Measurements from ENCODE around the gene ENPP1.
"Not testable (repeated sequence)": the region's sequence is repeated elsewhere in the genome, so short reads cannot be mapped to it uniquely, and the experiment has no call there.

The ENPP1 gene

DNA sequence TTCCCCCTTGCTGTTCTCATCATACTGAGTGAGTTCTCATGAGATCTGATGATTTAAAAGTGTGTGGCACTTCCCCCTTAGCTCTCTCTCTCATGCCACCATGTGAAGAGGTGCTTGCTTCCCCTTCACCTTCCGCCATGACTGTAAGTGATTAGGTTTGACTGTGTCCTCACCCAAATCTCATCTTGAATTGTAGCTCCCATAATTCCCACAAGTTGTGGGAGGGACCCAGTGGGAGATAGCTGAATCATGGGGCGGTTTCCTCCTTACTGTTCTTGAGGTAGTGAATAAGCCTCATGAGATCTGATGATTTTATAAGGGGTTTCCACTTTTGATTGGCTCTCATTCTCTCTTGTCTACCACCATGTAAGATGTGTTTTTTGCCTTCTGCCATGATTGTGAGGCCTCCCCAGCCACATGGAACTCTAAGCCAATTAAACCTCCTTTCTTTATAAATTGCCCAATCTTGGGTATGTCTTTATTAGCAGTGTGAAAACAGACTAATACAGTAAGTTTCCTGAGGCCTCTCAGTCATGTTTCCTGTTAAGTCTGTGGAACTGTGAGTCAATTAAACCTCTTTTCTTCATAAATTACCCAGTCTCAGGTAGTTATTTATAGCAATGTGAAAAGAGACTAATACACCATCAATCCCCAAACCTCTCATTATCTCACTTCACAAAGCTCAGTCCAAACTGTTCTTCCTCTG, 108.4 kb downstream of the ENPP1 start:
- peaks cover 79% of the 10 kb centered on the region for H3K36me3 ChIP-seq (ENCODE audit: control insufficient read depth, insufficient read depth, low read length)
- not testable (repeated sequence) for H3K4me3 ChIP-seq (ENCODE audit: low read depth, low read length); H3K27ac ChIP-seq (ENCODE audit: low read depth, low read length); H3K27me3 ChIP-seq (ENCODE audit: control insufficient read depth, insufficient read depth, low read length); H3K9ac ChIP-seq (ENCODE audit: low read depth, low read length); H3K4me1 ChIP-seq (ENCODE audit: control insufficient read depth, insufficient read depth, low read length); H3K9me3 ChIP-seq (ENCODE audit: control insufficient read depth, insufficient read depth, low read length)

- H3K4me1 ChIP-seq (ENCODE audit: control insufficient read depth, insufficient read depth, low read length) = no peaks in the 10 kb centered on the region; the same call in 1 of the 2 replicates
- no peaks in the 10 kb centered on the region for H3K27me3 ChIP-seq (ENCODE audit: control insufficient read depth, insufficient read depth, low read length)
- H3K9me3 ChIP-seq (ENCODE audit: control insufficient read depth, insufficient read depth, low read length) = peaks cover 9% of the 10 kb centered on the region; the same call in 1 of the 2 replicates
- no peak overlapping the region for H3K9ac ChIP-seq (ENCODE audit: low read depth, low read length)
- no peak overlapping the region for H3K27ac ChIP-seq (ENCODE audit: low read depth, low read length)
- H3K36me3 ChIP-seq (ENCODE audit: control insufficient read depth, insufficient read depth, low read length) = peaks cover 73% of the 10 kb centered on the region
- no peak overlapping the region for H3K4me3 ChIP-seq (ENCODE audit: low read depth, low read length)
Measured at GRCh38 chr6:131916847-131917246, 109.0 kb downstream of the ENPP1 start.

DNA sequence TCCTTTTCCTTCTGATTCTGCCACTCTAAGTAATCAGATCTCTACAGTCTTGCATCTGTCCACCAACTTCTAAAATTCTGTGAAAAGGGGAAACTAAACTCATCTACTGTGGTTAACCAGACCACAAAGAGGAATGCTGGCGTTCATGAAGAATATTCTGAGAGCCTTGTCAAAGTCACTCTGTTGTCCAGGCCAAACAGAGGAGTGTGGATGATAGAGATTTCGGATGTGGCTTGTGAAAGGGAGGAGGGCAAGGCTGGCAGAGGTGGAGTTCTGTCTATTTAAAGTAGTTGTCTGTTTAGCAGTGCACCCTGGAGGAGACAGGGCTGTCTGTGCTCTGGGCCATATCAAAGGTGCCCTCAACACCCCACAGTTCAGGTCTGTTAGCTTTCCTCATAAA, 109.5 kb downstream of the ENPP1 start:
- Histone ChIP-seq H3K27ac (ENCODE audit: low read depth, low read length) (no peak overlapping the region), H3K4me1 (ENCODE audit: control insufficient read depth, insufficient read depth, low read length) (no peaks in the 10 kb centered on the region), H3K9me3 (ENCODE audit: control insufficient read depth, insufficient read depth, low read length) (peaks cover 9% of the 10 kb centered on the region; the same call in 1 of the 2 replicates), H3K27me3 (ENCODE audit: control insufficient read depth, insufficient read depth, low read length) (no peaks in the 10 kb centered on the region), H3K36me3 (ENCODE audit: control insufficient read depth, insufficient read depth, low read length) (peaks cover 68% of the 10 kb centered on the region), H3K4me3 (ENCODE audit: low read depth, low read length) (no peak overlapping the region), H3K9ac (ENCODE audit: low read depth, low read length) (no peak overlapping the region)

GRCh38 chr6:131917763-131918649, 110.2 kb downstream of the ENPP1 start:
- H3K4me1 ChIP-seq (ENCODE audit: control insufficient read depth, insufficient read depth, low read length) = no peaks in the 10 kb centered on the region
- H3K4me3 ChIP-seq (ENCODE audit: low read depth, low read length) = no peak overlapping the region
- H3K9me3 ChIP-seq (ENCODE audit: control insufficient read depth, insufficient read depth, low read length) = peaks cover 9% of the 10 kb centered on the region; the same call in 1 of the 2 replicates
- H3K9ac ChIP-seq (ENCODE audit: low read depth, low read length) = no peak overlapping the region
- peaks cover 61% of the 10 kb centered on the region for H3K36me3 ChIP-seq (ENCODE audit: control insufficient read depth, insufficient read depth, low read length)
- no peak overlapping the region for H3K27ac ChIP-seq (ENCODE audit: low read depth, low read length)
- H3K27me3 ChIP-seq (ENCODE audit: control insufficient read depth, insufficient read depth, low read length) = no peaks in the 10 kb centered on the region

- H3K27ac ChIP-seq (ENCODE audit: low read depth, low read length) = no peak overlapping the region
- H3K9ac ChIP-seq (ENCODE audit: low read depth, low read length) = no peak overlapping the region
- H3K4me1 ChIP-seq (ENCODE audit: control insufficient read depth, insufficient read depth, low read length) = no peaks in the 10 kb centered on the region
- peaks cover 53% of the 10 kb centered on the region for H3K36me3 ChIP-seq (ENCODE audit: control insufficient read depth, insufficient read depth, low read length)
- H3K27me3 ChIP-seq (ENCODE audit: control insufficient read depth, insufficient read depth, low read length) = no peaks in the 10 kb centered on the region
- no peak overlapping the region for H3K4me3 ChIP-seq (ENCODE audit: low read depth, low read length)
- peaks cover 9% of the 10 kb centered on the region; the same call in 1 of the 2 replicates for H3K9me3 ChIP-seq (ENCODE audit: control insufficient read depth, insufficient read depth, low read length)
Measured at GRCh38 chr6:131918650-131919355, 111.0 kb downstream of the ENPP1 start.

- Histone ChIP-seq H3K9me3 (ENCODE audit: control insufficient read depth, insufficient read depth, low read length) (peaks cover 9% of the 10 kb centered on the region; the same call in 1 of the 2 replicates), H3K4me3 (ENCODE audit: low read depth, low read length) (no peak overlapping the region), H3K36me3 (ENCODE audit: control insufficient read depth, insufficient read depth, low read length) (peaks cover 38% of the 10 kb centered on the region), H3K4me1 (ENCODE audit: control insufficient read depth, insufficient read depth, low read length) (no peaks in the 10 kb centered on the region), H3K9ac (ENCODE audit: low read depth, low read length) (no peak overlapping the region), H3K27me3 (ENCODE audit: control insufficient read depth, insufficient read depth, low read length) (no peaks in the 10 kb centered on the region), H3K27ac (ENCODE audit: low read depth, low read length) (no peak overlapping the region)
Measured at GRCh38 chr6:131920656-131921055, 112.8 kb downstream of the ENPP1 start.

DNA sequence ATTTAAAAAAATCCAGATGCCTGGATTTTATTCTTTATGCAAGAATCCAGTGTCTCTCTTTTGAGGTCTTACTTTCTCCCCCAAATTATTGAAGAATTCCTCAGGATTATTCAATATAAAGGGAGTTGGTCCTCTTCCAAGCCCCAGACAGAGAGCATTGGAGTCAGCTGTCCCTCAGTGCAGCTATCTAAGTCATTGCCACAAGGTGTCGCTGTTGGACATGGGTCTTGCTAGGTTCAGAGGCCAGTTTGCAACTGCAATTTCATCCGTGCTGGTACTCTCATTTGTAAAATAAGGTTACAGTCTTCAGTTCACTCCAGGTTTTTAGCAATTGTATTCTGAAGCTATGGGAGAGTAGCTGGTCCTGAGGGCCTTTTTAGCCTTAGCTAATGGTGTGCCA, 115.5 kb downstream of the ENPP1 start:
- no peaks in the 10 kb centered on the region for H3K27me3 ChIP-seq (ENCODE audit: control insufficient read depth, insufficient read depth, low read length)
- peaks cover 5% of the 10 kb centered on the region; the same call in 1 of the 2 replicates for H3K9me3 ChIP-seq (ENCODE audit: control insufficient read depth, insufficient read depth, low read length)
- no peak overlapping the region for H3K4me3 ChIP-seq (ENCODE audit: low read depth, low read length)
- no peak overlapping the region for H3K27ac ChIP-seq (ENCODE audit: low read depth, low read length)
- H3K9ac ChIP-seq (ENCODE audit: low read depth, low read length) = no peak overlapping the region
- no peaks in the 10 kb centered on the region for H3K4me1 ChIP-seq (ENCODE audit: control insufficient read depth, insufficient read depth, low read length)
- H3K36me3 ChIP-seq (ENCODE audit: control insufficient read depth, insufficient read depth, low read length) = peaks cover 18% of the 10 kb centered on the region

DNA sequence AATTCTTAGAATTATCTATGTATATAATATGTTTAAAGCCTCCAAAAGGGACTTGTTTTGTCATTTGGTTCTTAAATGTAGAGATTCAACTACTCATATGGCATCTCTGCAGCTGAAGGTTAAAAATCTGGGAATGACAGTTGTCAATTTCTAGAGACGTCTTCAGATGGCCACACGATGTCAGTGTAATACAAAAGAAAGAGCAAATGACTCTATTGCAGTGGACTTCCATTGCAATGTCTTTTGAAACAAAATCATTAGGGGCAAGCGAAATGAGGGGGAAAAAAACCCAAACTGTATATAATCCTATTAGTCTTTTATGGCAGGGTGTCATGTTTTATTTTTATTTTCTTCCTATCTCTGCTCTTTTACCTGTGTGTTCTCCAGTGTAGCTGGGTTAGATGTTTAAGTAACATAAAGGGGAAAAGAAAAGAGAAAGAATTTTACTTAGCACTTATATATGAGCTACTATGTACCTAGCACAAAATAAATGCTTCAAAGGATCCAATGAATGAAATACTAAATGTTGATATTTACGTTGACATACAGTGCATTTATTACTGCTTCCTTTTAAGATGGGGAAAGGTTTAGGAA, 117.2 kb downstream of the ENPP1 start:
- peaks cover 9% of the 10 kb centered on the region; the same call in 1 of the 2 replicates for H3K36me3 ChIP-seq (ENCODE audit: control insufficient read depth, insufficient read depth, low read length)
- H3K9me3 ChIP-seq (ENCODE audit: control insufficient read depth, insufficient read depth, low read length) = no peaks in the 10 kb centered on the region
- H3K4me3 ChIP-seq (ENCODE audit: low read depth, low read length) = no peak overlapping the region
- no peak overlapping the region for H3K9ac ChIP-seq (ENCODE audit: low read depth, low read length)
- H3K27ac ChIP-seq (ENCODE audit: low read depth, low read length) = no peak overlapping the region
- H3K27me3 ChIP-seq (ENCODE audit: control insufficient read depth, insufficient read depth, low read length) = no peaks in the 10 kb centered on the region
- no peaks in the 10 kb centered on the region for H3K4me1 ChIP-seq (ENCODE audit: control insufficient read depth, insufficient read depth, low read length)

DNA sequence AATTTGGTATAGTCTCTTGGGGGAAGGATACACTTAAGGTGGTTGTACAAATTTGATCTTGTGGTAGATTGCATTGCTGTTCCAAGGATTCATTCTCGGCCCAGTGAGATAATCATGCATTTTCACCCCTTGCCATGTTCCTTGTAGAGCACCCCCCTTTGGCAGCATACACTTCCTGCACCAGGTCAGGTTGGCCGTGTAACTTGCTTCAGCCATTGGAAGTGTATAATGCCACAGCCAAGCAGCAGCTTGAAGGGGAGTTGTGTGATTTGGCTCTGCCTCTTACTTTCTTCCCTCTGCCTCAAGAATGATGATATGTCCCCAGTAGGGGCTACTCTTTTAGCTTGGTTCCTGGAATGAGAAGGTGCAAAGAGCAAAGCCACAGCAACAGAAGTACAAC, 121.4 kb downstream of the ENPP1 start:
- Histone ChIP-seq H3K4me1 (ENCODE audit: control insufficient read depth, insufficient read depth, low read length) (0 out of 2 replicates have a peak, but pooled peaks cover 3% of the 10 kb centered on the region), H3K9me3 (ENCODE audit: control insufficient read depth, insufficient read depth, low read length) (no peaks in the 10 kb centered on the region), H3K9ac (ENCODE audit: low read depth, low read length) (no peak overlapping the region), H3K36me3 (ENCODE audit: control insufficient read depth, insufficient read depth, low read length) (peaks cover 5% of the 10 kb centered on the region; the same call in 1 of the 2 replicates), H3K4me3 (ENCODE audit: low read depth, low read length) (no peak overlapping the region), H3K27me3 (ENCODE audit: control insufficient read depth, insufficient read depth, low read length) (no peaks in the 10 kb centered on the region), H3K27ac (ENCODE audit: low read depth, low read length) (no peak overlapping the region)

- no peak overlapping the region for H3K9ac ChIP-seq (ENCODE audit: low read depth, low read length)
- H3K4me1 ChIP-seq (ENCODE audit: control insufficient read depth, insufficient read depth, low read length) = 0 out of 2 replicates have a peak, but pooled peaks cover 3% of the 10 kb centered on the region
- peaks cover 5% of the 10 kb centered on the region; the same call in 1 of the 2 replicates for H3K36me3 ChIP-seq (ENCODE audit: control insufficient read depth, insufficient read depth, low read length)
- no peaks in the 10 kb centered on the region for H3K27me3 ChIP-seq (ENCODE audit: control insufficient read depth, insufficient read depth, low read length)
- H3K9me3 ChIP-seq (ENCODE audit: control insufficient read depth, insufficient read depth, low read length) = no peaks in the 10 kb centered on the region
- no peak overlapping the region for H3K27ac ChIP-seq (ENCODE audit: low read depth, low read length)
- no peak overlapping the region for H3K4me3 ChIP-seq (ENCODE audit: low read depth, low read length)
Measured at GRCh38 chr6:131929976-131930375, 122.2 kb downstream of the ENPP1 start.

Measured in HUES48 (cell line).